Adrenal gland (tissue), 12 donors: ENCODE results near the gene SERPINA6. TPM values are rescaled to one million over a fixed set of nuclear protein-coding genes. Genes with fewer than 3 reads are reported as not detected.
"Not testable (repeated sequence)": the region's sequence is repeated elsewhere in the genome, so short reads cannot be mapped to it uniquely, and the experiment has no call there.

ENCODE experiments used
- DNase-seq, 7 donors: peaks; one replicate each; pipeline ENCODE4 v3.0.0-alpha.2; 2019 to 2020
- H3K27ac ChIP-seq, 5 donors: fragments of 200-600 bp; sonication (generic) in 4 of 5; 1 replicate in 3 of 5; 2 replicates in 2 of 5; pipeline versions ENCODE4 v1.5.1 to v1.8.0; 2016 to 2020; ENCODE audit warnings: mild to moderate bottlenecking in 1 of 5
- H3K27me3 ChIP-seq: fragments of 200-600 bp; 2 replicates; pipeline ENCODE4 v1.8.0; 2021
- H3K36me3 ChIP-seq, 2 donors: fragments of 200-600 bp; replicated peaks in 1 of 2; 1 replicate in 1 of 2; 2 replicates in 1 of 2; pipeline versions ENCODE4 v1.5.1 to v1.8.0; 2018 to 2022
- H3K4me1 ChIP-seq, 2 donors: fragments of 200-600 bp; replicated peaks in 1 of 2; 1 replicate in 1 of 2; 2 replicates in 1 of 2; pipeline versions ENCODE4 v1.5.1 to v1.8.0; 2018 to 2021
- H3K4me3 ChIP-seq, 4 donors: fragments of 200-600 bp; sonication (generic) in 3 of 4; one replicate each; pipeline ENCODE4 v1.5.1; 2016 to 2018
- H3K9me3 ChIP-seq, 3 donors: fragments of 200-600 bp; sonication (generic) in 1 of 3; replicated peaks in 1 of 3; 1 replicate in 2 of 3; 2 replicates in 1 of 3; pipeline versions ENCODE4 v1.5.1 to v1.8.0; 2016 to 2021
- CTCF ChIP-seq, 6 experiments: fragments of 450-650 bp in 4 of 6; fragments of 200-600 bp in 2 of 6; sonication (generic) in 1 of 6; IDR thresholded peaks; 1 replicate in 5 of 6; 2 replicates in 1 of 6; pipeline versions ENCODE4 v1.5.1 to v1.8.0; 2016 to 2021; ENCODE audit warnings: antibody characterized with exemption in 6 of 6, mild to moderate bottlenecking in 2 of 6, moderate library complexity in 1 of 6
- POLR2A ChIP-seq, 2 donors: fragments of 450-650 bp; IDR thresholded peaks; one replicate each; pipeline ENCODE4 v1.6.1; 2017; ENCODE audit warnings: antibody characterized with exemption in 2 of 2, mild to moderate bottlenecking in 2 of 2, moderate library complexity in 1 of 2
- WGBS, 4 donors: extraction: QIAGEN DNeasy Blood & Tissue Kit in 2 of 4; methylation state at CpG; one replicate each; pipeline versions ENCODE4 v1.1.5 to v1.1.7; 2013 to 2017; 5-methylcytosine and 5-hydroxymethylcytosine counted together
- intact Hi-C, 2 donors: fragments of 100-400 bp; cut with DNase I; formaldehyde crosslinking; loops; one replicate each; pipeline versions ENCODE4 v1.14.1 to v1.15.0; 2022 to 2023
- polyA plus RNA-seq, 3 donors: library from polyadenylated mRNA; stranded (reverse); fragments of 200-250 nt in 2 of 3; fragments of 350-450 nt in 1 of 3; fragmentation: Illumina TruSeq in 1 of 3; extraction: RNeasy Lipid Tissue Mini Kit (QIAGEN cat#74804) in 1 of 3; gene quantifications; one replicate each; pipeline ENCODE4 v1.2.3, GENCODE V29; 2013 to 2014
- total RNA-seq, 9 donors: library from RNA; depleted of rRNA in 4 of 9; stranded (reverse); fragments of >200 nt in 4 of 9; fragments of 120-200 nt in 1 of 9; fragmentation: NEBNext Ultra II Directional in 1 of 9; extraction: Animal tissue kit (Norgen Biotek cat#: 25700) in 1 of 9; gene quantifications; one replicate each; pipeline versions ENCODE4 v1.1.0 to v1.2.4, GENCODE V29; 2013 to 2023
- donor health status: healthy with polysubstance abuse.
- donor health status: Bipolar disorder and iron deficiency.
- donor health status: DM: yes; HTN: yes; CAD: no.
- donor health status: DM: no; HTN: no; CAD: no.
- donor health status: DM: no; HTN: no; CAD: no.
- donor health status: DM: yes; HTN: yes; CAD: no.

Gene SERPINA6
- total and polyA plus RNA-seq, 12 donors, result 0.09 TPM; not detected in 11

GRCh38 chr14:94304243-94304642 is 18.9 kb downstream of the SERPINA6 start:
- H3K4me1 ChIP-seq, result no peaks in the 10 kb centered on the region
- no peaks in the 10 kb centered on the region for H3K27me3 ChIP-seq
- WGBS, 4 donors, result 78 to 87% (median 83%) methylated on average over 6 of the region's 6 CpGs
- TF ChIP-seq POLR2A (IDR thresholded peaks at IDR 0.05) (no peak), CTCF (IDR thresholded peaks at IDR 0.05) (no peak)
- H3K27ac ChIP-seq, result no peak overlapping the region
- intact Hi-C loops, result no loop called here
- H3K4me3 ChIP-seq, result no peak overlapping the region
- peak in 1 of 7 donors; percentile 3 for DNase-seq
- no peaks in the 10 kb centered on the region for H3K9me3 ChIP-seq
- H3K36me3 ChIP-seq, result no peaks in the 10 kb centered on the region

- H3K4me1 ChIP-seq, result no peaks in the 10 kb centered on the region
- no peak overlapping the region for H3K27ac ChIP-seq
- DNase-seq, result peak in 1 of 7 donors; percentile 2
- H3K27me3 ChIP-seq, result no peaks in the 10 kb centered on the region
- H3K4me3 ChIP-seq, result no peak overlapping the region
- TF ChIP-seq POLR2A (IDR thresholded peaks at IDR 0.05) (no peak), CTCF (IDR thresholded peaks at IDR 0.05) (no peak)
- intact Hi-C loops, result no loop called here
- H3K36me3 ChIP-seq, result no peaks in the 10 kb centered on the region
- 70 to 73% (median 71%) methylated on average over 5 to 7 of the region's 7 CpGs for WGBS, 4 donors
- H3K9me3 ChIP-seq, result no peaks in the 10 kb centered on the region
Observed at GRCh38 chr14:94303111-94303510, 20.0 kb downstream of the SERPINA6 start.

DNA sequence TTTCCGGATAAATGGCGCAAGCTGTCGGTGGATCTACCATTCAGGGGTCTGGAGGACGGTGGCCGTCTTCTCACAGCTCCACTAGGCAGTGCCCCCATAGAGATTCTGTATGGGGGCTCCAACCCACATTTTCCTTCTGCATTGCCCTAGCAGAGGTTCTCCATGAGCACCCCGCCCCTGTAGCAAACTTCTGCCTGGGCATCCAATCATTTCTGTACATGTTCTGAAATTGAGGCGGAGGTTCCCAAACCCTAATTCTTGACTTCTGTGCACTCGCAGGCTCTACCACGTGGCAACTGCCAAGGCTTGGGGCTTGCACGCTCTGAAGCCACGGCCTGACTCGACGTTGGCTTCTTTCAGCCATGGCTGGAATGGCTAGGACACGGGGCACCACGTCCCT is 25.0 kb downstream of the SERPINA6 start:
- no peak for DNase-seq
- Histone ChIP-seq H3K27me3 (no peaks in the 10 kb centered on the region), H3K27ac (no peak overlapping the region), H3K4me3 (no peak overlapping the region), H3K9me3 (no peaks in the 10 kb centered on the region), H3K36me3 (no peaks in the 10 kb centered on the region), H3K4me1 (no peaks in the 10 kb centered on the region)
- TF ChIP-seq CTCF (IDR thresholded peaks at IDR 0.05) (no peak), POLR2A (IDR thresholded peaks at IDR 0.05) (no peak)
- intact Hi-C loops, result no loop called here
- WGBS, 4 donors, result 84 to 92% (median 87%) methylated on average over 9 to 15 of the region's 15 CpGs

DNA sequence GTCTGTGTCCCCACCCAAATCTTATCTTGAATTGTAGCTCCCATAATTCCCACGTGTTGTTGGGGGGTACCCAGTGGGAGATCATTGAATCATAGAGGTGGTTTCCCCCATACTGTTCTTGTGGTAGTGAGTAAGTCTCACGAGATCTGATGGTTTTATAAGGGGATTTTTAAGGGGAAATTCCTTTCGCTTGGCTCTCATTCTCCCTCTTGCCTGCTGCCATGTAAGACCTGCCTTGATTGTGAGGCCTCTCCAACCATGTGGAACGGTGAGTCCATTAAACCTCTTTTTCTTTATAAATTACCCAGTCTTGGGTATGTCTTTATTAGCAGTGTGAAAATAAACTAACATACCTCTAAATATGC is 27.0 kb downstream of the SERPINA6 start:
- 74 to 80% (median 78%) methylated on average over 4 of the region's 4 CpGs for WGBS, 4 donors
- DNase-seq, H3K4me3 ChIP-seq: not testable (repeated sequence)

GRCh38 chr14:94295360-94296180 is 27.6 kb downstream of the SERPINA6 start:
- no peak overlapping the region for H3K4me3 ChIP-seq
- DNase-seq, result no peak
- H3K9me3 ChIP-seq, result no peaks in the 10 kb centered on the region
- H3K27me3 ChIP-seq, result no peaks in the 10 kb centered on the region
- no peaks in the 10 kb centered on the region for H3K36me3 ChIP-seq
- TF ChIP-seq CTCF (IDR thresholded peaks at IDR 0.05) (no peak), POLR2A (IDR thresholded peaks at IDR 0.05) (no peak)
- intact Hi-C loops, result no loop called here
- no peaks in the 10 kb centered on the region for H3K4me1 ChIP-seq
- no peak overlapping the region for H3K27ac ChIP-seq
- WGBS, 4 donors, result 61 to 68% (median 64%) methylated on average over 9 of the region's 9 CpGs

More for the DNA sequence above, 27.0 kb downstream of the SERPINA6 start:
- H3K4me1 ChIP-seq, H3K27ac ChIP-seq, H3K9me3 ChIP-seq, intact Hi-C loops, H3K27me3 ChIP-seq, H3K36me3 ChIP-seq: not testable (repeated sequence)
